ENCODE results near the gene VPS26A.

VPS26A gene

GRCh38 chr10:69093933-69094332, 30.0 kb upstream of the VPS26A start:
- H3K27ac Mint-ChIP-seq, result peak overlapping the region; percentile 89
- no peaks in the 10 kb centered on the region for H3K9me3 Mint-ChIP-seq
- H3K4me3 Mint-ChIP-seq, result peak overlapping the region; percentile 75
- ATAC-seq, result no peak
- DNase-seq (ENCODE audit: low spot score in 2 of 2), result no peak
- H3K36me3 Mint-ChIP-seq, result peaks cover 100% of the 10 kb centered on the region
- peaks cover 40% of the 10 kb centered on the region for H3K4me1 Mint-ChIP-seq

DNA sequence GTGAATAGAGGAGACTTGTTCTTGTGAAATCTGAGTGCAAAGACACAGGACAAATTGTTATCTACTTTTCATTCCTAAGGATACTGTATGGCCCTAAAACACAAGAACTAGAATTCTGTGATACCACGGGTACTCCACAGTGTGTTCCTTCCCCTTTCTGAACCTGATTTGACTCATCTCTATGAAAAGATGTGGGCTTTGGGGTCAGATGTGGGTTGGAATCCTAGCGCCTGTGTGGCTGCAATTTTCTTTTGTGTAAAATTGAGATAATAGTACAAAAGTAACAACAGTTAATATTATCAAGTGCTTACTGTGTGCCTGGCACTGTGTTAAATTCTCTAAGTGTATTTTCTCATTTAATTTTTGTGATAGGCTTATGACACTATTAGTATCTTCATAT, 27.9 kb upstream of the VPS26A start:
- H3K36me3 Mint-ChIP-seq, result peaks cover 100% of the 10 kb centered on the region
- H3K4me1 Mint-ChIP-seq, result peaks cover 39% of the 10 kb centered on the region
- no peak for ATAC-seq
- no peak overlapping the region for H3K4me3 Mint-ChIP-seq
- DNase-seq (ENCODE audit: low spot score in 2 of 2), result no peak
- no peaks in the 10 kb centered on the region for H3K9me3 Mint-ChIP-seq
- H3K27ac Mint-ChIP-seq, result no peak overlapping the region

GRCh38 chr10:69097729-69098128, 26.2 kb upstream of the VPS26A start:
- H3K4me1 Mint-ChIP-seq, result peaks cover 56% of the 10 kb centered on the region
- H3K36me3 Mint-ChIP-seq, result peaks cover 100% of the 10 kb centered on the region
- ATAC-seq (no peak), DNase-seq (ENCODE audit: low spot score in 2 of 2) (no peak)
- H3K9me3 Mint-ChIP-seq, result no peaks in the 10 kb centered on the region
- H3K4me3 Mint-ChIP-seq, result no peak overlapping the region
- peak overlapping the region; percentile 74 for H3K27ac Mint-ChIP-seq

- no peak for DNase-seq (ENCODE audit: low spot score in 2 of 2)
- Mint-ChIP-seq H3K9me3 (no peaks in the 10 kb centered on the region), H3K27ac (no peak overlapping the region), H3K4me3 (peak overlapping the region; percentile 58), H3K4me1 (peaks cover 47% of the 10 kb centered on the region), H3K36me3 (peaks cover 100% of the 10 kb centered on the region)
- ATAC-seq, result no peak
Observed at GRCh38 chr10:69100136-69100872, 23.7 kb upstream of the VPS26A start.

GRCh38 chr10:69101451-69102095, 22.4 kb upstream of the VPS26A start:
- ATAC-seq (peak; percentile 87), DNase-seq (ENCODE audit: low spot score in 2 of 2) (no peak)
- Mint-ChIP-seq H3K9me3 (no peaks in the 10 kb centered on the region), H3K4me3 (peak overlapping the region; percentile 58), H3K27ac (peak overlapping the region; percentile 62), H3K4me1 (peaks cover 46% of the 10 kb centered on the region), H3K36me3 (peaks cover 100% of the 10 kb centered on the region)

DNA sequence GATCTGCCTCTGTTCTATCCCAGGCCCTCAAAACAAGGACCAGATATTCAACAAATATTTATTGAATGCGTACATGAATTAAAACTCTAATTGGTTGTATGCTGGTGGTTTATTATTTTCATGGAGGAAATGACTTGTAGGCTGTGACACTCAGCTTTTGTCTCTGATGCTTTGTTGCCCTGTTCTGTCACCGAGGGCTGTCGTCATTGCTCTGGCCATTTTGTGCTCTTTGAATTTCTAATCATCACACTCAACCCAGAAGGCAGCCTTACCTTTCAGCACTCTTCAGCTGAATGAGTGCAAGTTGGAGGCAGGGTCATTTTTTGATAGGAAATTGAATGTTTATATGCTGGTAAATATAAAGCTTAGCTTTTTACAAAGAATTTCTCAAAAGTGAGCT, 21.5 kb upstream of the VPS26A start:
- ATAC-seq (no peak), DNase-seq (ENCODE audit: low spot score in 2 of 2) (no peak)
- H3K9me3 Mint-ChIP-seq, result no peaks in the 10 kb centered on the region
- H3K4me1 Mint-ChIP-seq, result peaks cover 46% of the 10 kb centered on the region
- H3K4me3 Mint-ChIP-seq, result peak overlapping the region; percentile 58
- peak overlapping the region; percentile 62 for H3K27ac Mint-ChIP-seq
- peaks cover 100% of the 10 kb centered on the region for H3K36me3 Mint-ChIP-seq

- Mint-ChIP-seq H3K9me3 (no peaks in the 10 kb centered on the region), H3K36me3 (peaks cover 91% of the 10 kb centered on the region), H3K4me3 (no peak overlapping the region), H3K27ac (no peak overlapping the region), H3K4me1 (peaks cover 35% of the 10 kb centered on the region)
- no peak for ATAC-seq
- DNase-seq (ENCODE audit: low spot score in 2 of 2), result no peak
Observed at GRCh38 chr10:69103784-69104183, 20.2 kb upstream of the VPS26A start.

GRCh38 chr10:69104994-69105790, 18.8 kb upstream of the VPS26A start:
- no peak for DNase-seq (ENCODE audit: low spot score in 2 of 2)
- H3K4me1 Mint-ChIP-seq, result peaks cover 34% of the 10 kb centered on the region
- peaks cover 77% of the 10 kb centered on the region for H3K36me3 Mint-ChIP-seq
- peak overlapping the region; percentile 71 for H3K27ac Mint-ChIP-seq
- no peak for ATAC-seq
- H3K4me3 Mint-ChIP-seq, result no peak overlapping the region
- no peaks in the 10 kb centered on the region for H3K9me3 Mint-ChIP-seq

- Mint-ChIP-seq H3K36me3 (peaks cover 57% of the 10 kb centered on the region), H3K9me3 (no peaks in the 10 kb centered on the region), H3K27ac (peak overlapping the region; percentile 71), H3K4me1 (peaks cover 15% of the 10 kb centered on the region), H3K4me3 (no peak overlapping the region)
- DNase-seq (ENCODE audit: low spot score in 2 of 2), result no peak
- peak; percentile 8 for ATAC-seq
Observed at GRCh38 chr10:69107176-69107490, 16.8 kb upstream of the VPS26A start.

- DNase-seq (ENCODE audit: low spot score in 2 of 2) (no peak), ATAC-seq (no peak)
- Mint-ChIP-seq H3K27ac (no peak overlapping the region), H3K36me3 (peaks cover 52% of the 10 kb centered on the region), H3K4me1 (peaks cover 9% of the 10 kb centered on the region), H3K4me3 (no peak overlapping the region), H3K9me3 (no peaks in the 10 kb centered on the region)
Observed at GRCh38 chr10:69107699-69108098, 16.3 kb upstream of the VPS26A start.

DNA sequence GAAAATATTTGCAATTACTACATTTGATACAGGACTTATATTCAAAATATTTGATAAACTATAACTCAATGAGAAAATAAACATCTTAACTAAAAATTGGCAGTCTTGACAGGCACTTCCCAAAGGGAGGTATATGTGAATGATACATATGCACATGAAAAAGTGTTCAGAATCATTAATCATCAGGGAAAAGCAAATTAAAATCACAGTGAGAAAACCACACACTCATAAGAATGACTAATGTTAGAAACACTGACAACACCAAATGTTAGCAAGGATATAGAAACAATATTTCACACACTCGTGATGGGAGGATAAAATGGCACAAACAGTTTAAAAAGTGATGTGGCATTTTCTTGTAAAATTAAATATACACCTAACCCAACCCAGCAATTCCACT, 4.1 kb upstream of the VPS26A start:
- Mint-ChIP-seq H3K9me3 (no peaks in the 10 kb centered on the region), H3K4me3 (no peak overlapping the region), H3K36me3 (peaks cover 18% of the 10 kb centered on the region), H3K27ac (no peak overlapping the region), H3K4me1 (peaks cover 2% of the 10 kb centered on the region)
- ATAC-seq, result no peak
- no peak for DNase-seq (ENCODE audit: low spot score in 2 of 2)

DNA sequence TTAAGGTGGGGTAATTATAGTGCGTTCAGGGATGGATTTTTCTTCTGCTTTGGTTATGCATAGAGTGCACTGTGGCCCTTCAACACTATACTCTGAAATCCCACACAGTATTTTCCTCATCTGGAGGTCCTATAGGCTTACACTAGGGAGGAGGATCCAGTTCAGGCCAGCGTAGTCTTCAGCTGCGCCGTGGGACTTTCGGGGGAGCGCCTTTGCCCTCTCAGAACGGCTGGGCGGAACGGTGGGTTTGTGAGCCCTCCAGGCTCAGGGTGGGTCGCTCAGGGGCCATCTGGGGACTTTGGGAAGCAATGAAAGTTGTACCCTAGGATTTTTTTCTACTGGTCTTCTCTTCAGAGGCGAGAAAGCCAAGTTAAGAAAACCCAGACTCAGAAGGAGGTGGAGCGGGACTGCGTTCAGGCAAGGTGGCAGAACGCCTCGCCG, 652 bp upstream of the VPS26A start:
- Mint-ChIP-seq H3K27ac (peak overlapping the region; percentile 93), H3K4me3 (peak overlapping the region; percentile 94)

DNA sequence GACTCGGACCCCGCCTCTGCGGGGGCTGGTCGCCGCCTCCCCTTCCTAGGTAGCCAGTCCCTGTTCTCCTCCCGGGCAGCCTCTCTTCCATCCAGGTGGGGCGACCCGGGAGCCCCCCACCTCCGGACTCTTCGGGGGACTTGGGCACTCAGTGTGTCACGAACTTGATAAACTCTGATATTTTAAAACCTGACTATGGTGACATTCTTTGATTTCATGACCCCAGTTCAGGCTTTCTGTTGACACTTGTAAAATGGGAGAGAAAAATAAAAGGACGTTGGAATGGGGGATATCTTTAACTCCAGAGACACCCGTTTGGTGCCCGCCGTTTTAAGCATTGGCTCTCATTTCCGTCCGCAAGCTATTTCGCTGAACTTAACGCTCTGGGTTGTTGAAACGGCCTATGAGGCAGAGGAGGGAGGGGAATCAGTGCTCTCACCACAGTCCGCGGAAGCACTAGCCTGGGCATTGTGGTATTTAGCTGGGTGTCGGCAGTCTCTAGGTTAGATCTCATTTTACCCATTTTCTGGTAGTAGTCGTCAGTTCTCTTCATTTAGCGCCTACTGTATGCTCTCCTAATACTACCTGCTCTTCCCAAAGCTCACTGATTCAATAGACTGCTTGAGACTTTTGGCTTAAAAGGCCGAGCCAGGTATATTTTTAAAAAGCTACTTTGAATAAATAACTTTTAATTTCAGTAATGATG, 738 bp downstream of the VPS26A start:
- Mint-ChIP-seq H3K27ac (peak overlapping the region; percentile 93), H3K9me3 (no peaks in the 10 kb centered on the region), H3K4me1 (peaks cover 16% of the 10 kb centered on the region), H3K4me3 (peak overlapping the region; percentile 94), H3K36me3 (peaks cover 35% of the 10 kb centered on the region)
- DNase-seq (ENCODE audit: low spot score in 2 of 2) (peak; percentile 30 to 78), ATAC-seq (peak; percentile 58)

More for the DNA sequence above, 652 bp upstream of the VPS26A start:
- H3K4me1 Mint-ChIP-seq, result peaks cover 8% of the 10 kb centered on the region
- H3K9me3 Mint-ChIP-seq, result no peaks in the 10 kb centered on the region
- ATAC-seq (peak; percentile 54), DNase-seq (ENCODE audit: low spot score in 2 of 2) (no peak)
- H3K36me3 Mint-ChIP-seq, result peaks cover 27% of the 10 kb centered on the region

- Mint-ChIP-seq H3K4me3 (peak overlapping the region; percentile 94), H3K36me3 (peaks cover 35% of the 10 kb centered on the region), H3K4me1 (peaks cover 23% of the 10 kb centered on the region), H3K9me3 (no peaks in the 10 kb centered on the region), H3K27ac (peak overlapping the region; percentile 93)
- ATAC-seq (no peak), DNase-seq (ENCODE audit: low spot score in 2 of 2) (no peak)
Observed at GRCh38 chr10:69125554-69125953, 1.6 kb downstream of the VPS26A start.

DNA sequence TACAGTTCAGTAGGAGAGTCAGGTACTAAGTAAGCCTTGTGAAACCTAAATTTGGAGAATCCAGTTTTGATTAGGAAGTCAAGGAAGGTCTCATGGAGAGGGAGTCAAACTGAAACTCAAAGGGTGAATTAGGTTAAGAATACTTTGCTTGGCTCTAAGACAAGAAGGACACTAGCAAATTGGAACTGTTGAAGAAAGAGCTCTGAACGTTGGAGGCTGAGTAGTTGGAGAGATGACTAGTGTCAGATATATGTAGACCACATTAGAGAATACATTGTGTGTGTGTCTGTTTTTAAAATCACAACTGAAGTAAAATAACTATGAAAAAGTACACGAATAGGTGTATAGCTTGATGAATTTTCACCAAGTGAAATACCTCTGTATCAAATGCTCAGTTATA, 6.3 kb downstream of the VPS26A start:
- ATAC-seq, result no peak
- DNase-seq (ENCODE audit: low spot score in 2 of 2), result no peak
- no peaks in the 10 kb centered on the region for H3K9me3 Mint-ChIP-seq
- H3K27ac Mint-ChIP-seq, result no peak overlapping the region
- H3K4me3 Mint-ChIP-seq, result no peak overlapping the region
- H3K4me1 Mint-ChIP-seq, result peaks cover 29% of the 10 kb centered on the region
- H3K36me3 Mint-ChIP-seq, result peaks cover 45% of the 10 kb centered on the region

All from stimulated activated effector memory CD8-positive, alpha-beta T cell treated with anti-CD3 and anti-CD28 coated beads, Interleukin-12 subunit alpha, Interleukin-12 subunit beta, amount 100 ng/mL, for 72 hours (primary cell).